ENCODE data around the gene IGF1. TPM values are rescaled to one million over a fixed set of nuclear protein-coding genes. Genes with fewer than 3 reads are reported as not detected.

IGF1 gene
- total and polyA plus RNA-seq, 9 of the 15 experiments (the other 6 are each of a cell fraction or from before 2014, with no cell fraction given): 3.7 to 13.9 (median 4.5) TPM

DNA sequence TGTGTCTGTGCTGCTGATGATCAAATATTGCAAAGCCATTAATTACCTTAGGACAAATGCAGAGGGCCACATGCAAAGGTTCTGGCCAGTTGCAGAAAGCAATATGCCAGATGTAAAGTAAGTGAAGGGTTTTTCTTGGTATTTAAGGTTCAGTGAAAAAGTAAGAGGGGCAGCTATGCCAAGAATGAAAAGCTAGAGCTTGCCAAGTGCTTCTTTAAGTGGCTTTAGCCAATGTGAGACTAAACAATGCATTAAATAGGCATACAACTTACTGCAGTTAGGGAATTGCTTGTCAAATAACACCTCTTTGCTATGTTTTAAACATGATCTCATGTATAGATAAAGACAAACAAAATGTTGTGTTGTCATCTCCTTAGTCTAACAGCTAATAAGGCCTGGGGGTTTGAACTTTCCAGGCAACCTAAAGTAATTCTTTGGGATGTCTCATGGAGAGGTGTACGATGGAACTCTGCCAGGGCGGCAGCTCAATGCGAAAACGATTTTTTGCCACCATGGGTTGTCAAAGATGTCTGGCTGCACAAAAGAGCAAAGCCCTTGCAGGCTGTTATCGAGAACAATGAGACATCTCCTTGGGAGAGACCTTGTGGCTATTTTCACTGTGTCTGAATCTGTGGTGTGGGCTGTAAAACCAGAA is 12.0 kb downstream of the IGF1 start:
- 0 out of 3 replicates have a peak, but pooled peaks cover 3% of the 10 kb centered on the region for H3K36me3 ChIP-seq (ENCODE audit: control insufficient read depth, insufficient read depth, low read length)
- H3K27me3 ChIP-seq (ENCODE audit: control insufficient read depth in 2 of 2, insufficient read depth in 2 of 2, low read length in 2 of 2): no peaks in the 10 kb centered on the region
- H3K4me1 ChIP-seq (replicated peaks in 1 of 2; ENCODE audit: control insufficient read depth in 2 of 2, insufficient read depth in 2 of 2, low read length in 2 of 2): no peaks in the 10 kb centered on the region; a peak in 1 of 5 replicates
- no peak overlapping the region for H3K4me3 ChIP-seq
- H4K20me1 ChIP-seq (replicated peaks; ENCODE audit: control insufficient read depth, insufficient read depth, low read length): no peaks in the 10 kb centered on the region
- ATAC-seq (no peak), DNase-seq (ENCODE audit: extremely low read depth in 1 of 4, low spot score in 3 of 4) (no peak), FAIRE-seq (no peak)
- intact Hi-C loops (cut with micrococcal nuclease): no loop called here
- in situ Hi-C loops (cut with MboI): no loop called here
- ChIA-PET POLR2A (interaction anchor here (0.6 kb wide), 1 partner anchor 250 kb away, joined by 3 read pairs; no protein-coding TSS in a partner anchor), CTCF (ENCODE audit: low intra/inter-chr PET ratio) (no interaction called here)
- 68% methylated on average over 5 of the region's 5 CpGs for WGBS (ENCODE audit: insufficient coverage, low coverage, missing lambda C conversion rate)
- no peak overlapping the region for H3K27ac ChIP-seq (ENCODE audit: extremely low read depth, low read depth, low read length)
- BruUV-seq (replicated peaks): no TSS peak
- no peak for TF ChIP-seq BDP1 (IDR thresholded peaks at IDR 0.05; ENCODE audit: insufficient read depth, insufficient read length)
- TF ChIP-seq, protein P1, sequence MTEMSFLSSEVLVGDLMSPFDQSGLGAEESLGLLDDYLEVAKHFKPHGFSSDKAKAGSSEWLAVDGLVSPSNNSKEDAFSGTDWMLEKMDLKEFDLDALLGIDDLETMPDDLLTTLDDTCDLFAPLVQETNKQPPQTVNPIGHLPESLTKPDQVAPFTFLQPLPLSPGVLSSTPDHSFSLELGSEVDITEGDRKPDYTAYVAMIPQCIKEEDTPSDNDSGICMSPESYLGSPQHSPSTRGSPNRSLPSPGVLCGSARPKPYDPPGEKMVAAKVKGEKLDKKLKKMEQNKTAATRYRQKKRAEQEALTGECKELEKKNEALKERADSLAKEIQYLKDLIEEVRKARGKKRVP (CRISPR knock-in tag; IDR thresholded peaks at IDR 0.05): no peak
- no peak overlapping the region for H2AFZ ChIP-seq (ENCODE audit: low read depth, low read length)
- no peak overlapping the region for H3K9ac ChIP-seq (ENCODE audit: insufficient read depth in 1 of 2, low read depth in 2 of 2, low read length in 2 of 2)
- no peaks in the 10 kb centered on the region for H3K9me3 ChIP-seq (replicated peaks; ENCODE audit: control insufficient read depth, insufficient read depth, low read depth, low read length)
- no peaks in the 10 kb centered on the region for H3K9me1 ChIP-seq (ENCODE audit: control insufficient read depth, insufficient read depth, low read length)
- H3K4me2 ChIP-seq (ENCODE audit: insufficient read depth, low read length): no peak overlapping the region
- no peaks in the 10 kb centered on the region for H3K79me2 ChIP-seq (ENCODE audit: control insufficient read depth, insufficient read depth, low read length)

Measured in K562 (cell line).